ENCODE results near the gene KREMEN1. TPM values are rescaled to one million over a fixed set of nuclear protein-coding genes. Genes with fewer than 3 reads are reported as not detected.

The KREMEN1 gene, protein sequence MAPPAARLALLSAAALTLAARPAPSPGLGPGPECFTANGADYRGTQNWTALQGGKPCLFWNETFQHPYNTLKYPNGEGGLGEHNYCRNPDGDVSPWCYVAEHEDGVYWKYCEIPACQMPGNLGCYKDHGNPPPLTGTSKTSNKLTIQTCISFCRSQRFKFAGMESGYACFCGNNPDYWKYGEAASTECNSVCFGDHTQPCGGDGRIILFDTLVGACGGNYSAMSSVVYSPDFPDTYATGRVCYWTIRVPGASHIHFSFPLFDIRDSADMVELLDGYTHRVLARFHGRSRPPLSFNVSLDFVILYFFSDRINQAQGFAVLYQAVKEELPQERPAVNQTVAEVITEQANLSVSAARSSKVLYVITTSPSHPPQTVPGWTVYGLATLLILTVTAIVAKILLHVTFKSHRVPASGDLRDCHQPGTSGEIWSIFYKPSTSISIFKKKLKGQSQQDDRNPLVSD
- 0.73 and 1.2 TPM in 2 replicates for polyA plus RNA-seq

DNA sequence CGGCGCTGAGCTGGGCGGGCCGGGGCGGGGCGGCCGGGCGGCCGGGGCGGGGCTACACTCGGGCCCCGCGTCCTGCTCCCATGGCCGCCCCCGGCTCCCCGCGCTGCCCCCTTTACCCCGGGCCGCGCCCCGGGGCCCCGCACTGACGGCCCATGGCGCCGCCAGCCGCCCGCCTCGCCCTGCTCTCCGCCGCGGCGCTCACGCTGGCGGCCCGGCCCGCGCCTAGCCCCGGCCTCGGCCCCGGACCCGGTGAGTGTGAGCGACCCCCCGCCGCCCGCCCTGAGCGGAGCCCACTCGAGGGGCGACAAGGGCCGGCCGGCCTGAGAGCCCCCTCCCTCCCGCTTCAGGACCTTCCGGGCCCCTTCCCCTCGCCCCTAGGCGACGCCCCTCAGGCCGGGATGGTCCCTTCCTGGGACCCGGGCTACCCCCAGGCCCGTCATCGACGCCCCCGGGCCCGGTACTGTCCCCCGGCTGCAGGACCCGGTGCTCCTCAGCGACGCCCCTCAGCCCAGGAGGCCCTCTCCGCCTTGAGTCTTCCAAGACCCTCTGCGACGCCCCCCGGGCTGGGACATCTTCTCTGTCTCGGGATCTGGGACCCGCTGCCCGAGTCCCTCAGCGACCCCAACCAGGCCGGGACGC lies at the start of gene KREMEN1:
KREMEN1 (plus strand) TSS at position 57 of the 639 bp plus-strand sequence; CDS start at position 153, 96 bp downstream.

DNA sequence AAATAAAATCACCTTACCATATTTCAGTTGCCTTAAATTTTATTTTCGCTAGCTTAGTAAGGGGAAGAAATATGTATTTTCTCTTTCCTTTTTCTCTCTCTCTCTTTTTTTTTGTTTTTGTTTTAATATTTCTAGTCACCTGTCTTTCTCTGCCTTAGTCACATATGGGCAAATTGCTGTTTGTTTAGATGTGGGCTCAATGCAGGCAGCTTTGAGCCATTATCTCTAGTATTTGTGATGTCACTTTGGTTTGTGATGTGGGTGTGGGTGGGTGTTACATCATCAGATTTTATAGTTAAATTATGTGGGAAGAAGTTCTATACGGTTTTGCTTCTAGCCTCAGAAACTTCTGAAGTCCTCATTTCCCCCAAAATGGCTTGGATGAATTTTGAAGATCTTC lies 11.1 kb upstream of the KREMEN1 start, which contains the start of gene C22orf31:
C22orf31 (minus strand) TSS at position 59 of the 400 bp plus-strand sequence; CDS start at position 20, 39 bp downstream.

DNA sequence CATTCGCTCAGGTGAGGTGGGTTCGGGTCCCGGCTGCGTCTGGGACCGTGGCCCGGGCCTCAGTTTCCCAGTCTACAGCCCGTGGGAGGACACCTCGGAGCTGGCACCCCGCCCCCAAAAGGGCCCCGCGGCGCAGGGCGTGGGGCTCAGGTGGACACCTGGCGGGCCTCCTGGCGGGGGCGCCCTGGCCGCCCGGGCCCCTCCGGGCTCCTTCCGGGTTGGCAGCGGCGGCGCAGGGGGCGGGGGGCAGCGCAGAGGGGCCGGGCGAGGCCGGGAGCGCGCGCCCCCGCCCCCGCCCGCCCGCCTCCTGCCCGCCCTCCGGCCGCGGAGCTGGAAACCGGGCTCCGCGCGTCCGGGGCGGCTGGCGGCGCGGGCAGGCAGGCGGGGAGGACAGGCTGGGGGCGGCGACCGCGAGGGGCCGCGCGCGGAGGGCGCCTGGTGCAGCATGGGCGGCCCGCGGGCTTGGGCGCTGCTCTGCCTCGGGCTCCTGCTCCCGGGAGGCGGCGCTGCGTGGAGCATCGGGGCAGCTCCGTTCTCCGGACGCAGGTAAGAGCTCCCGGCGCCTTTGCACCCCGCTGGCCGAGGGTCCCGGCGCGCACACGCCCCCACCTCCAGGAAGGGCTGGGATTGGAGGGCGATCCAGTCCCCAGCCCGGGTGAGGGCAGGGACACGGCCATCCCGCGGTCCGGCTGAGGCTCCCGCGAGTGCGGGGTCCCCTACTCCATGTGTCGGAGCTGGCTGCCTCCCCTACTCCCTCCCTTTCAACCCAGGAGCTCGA lies 132.9 kb downstream of the KREMEN1 start, which contains the start of gene EMID1:
EMID1 (plus strand) TSS at position 303 of the 778 bp plus-strand sequence; CDS start at position 446, 143 bp downstream.

Other genes starting within 250 kb of the KREMEN1 start
- gene ZNRF3, start 189.5 kb upstream of the KREMEN1 start, polyA plus RNA-seq: 2.0 and 2.2 TPM in 2 replicates
- gene C22orf31, start 11.2 kb upstream of the KREMEN1 start, polyA plus RNA-seq: 0.34 TPM in 1 of 2 replicates, not detected in the other
- gene EMID1, start 132.9 kb downstream of the KREMEN1 start, polyA plus RNA-seq: 0.98 TPM in 1 of 2 replicates, not detected in the other
- gene RHBDD3, start 194.9 kb downstream of the KREMEN1 start, polyA plus RNA-seq: 1.7 and 3.4 TPM in 2 replicates
- 79.8 and 106 TPM in 2 replicates for gene EWSR1, start 195.2 kb downstream of the KREMEN1 start, polyA plus RNA-seq
- 1.5 and 3.3 TPM in 2 replicates for gene GAS2L1, start 233.6 kb downstream of the KREMEN1 start, polyA plus RNA-seq
- gene RASL10A, start 242.7 kb downstream of the KREMEN1 start, polyA plus RNA-seq: 9.5 TPM in 1 of 2 replicates, not detected in the other